HG03280 (cell line): Measurements from ENCODE around the gene ACVRL1.

Source experiments
- ATAC-seq: cut with Tn5 transposase; IDR thresholded peaks from one replicate; pipeline ENCODE4 v1.9.1; 2021; ENCODE audit warnings: mild to moderate bottlenecking, moderate library complexity; ENCODE audit not compliant: unreplicated experiment

The ACVRL1 gene

GRCh38 chr12:51938726-51939125 lies 31.4 kb downstream of the ACVRL1 start:
- ATAC-seq = no peak

GRCh38 chr12:51941011-51941581 lies 33.8 kb downstream of the ACVRL1 start:
- ATAC-seq = no peak

GRCh38 chr12:51941604-51942003 lies 34.3 kb downstream of the ACVRL1 start:
- ATAC-seq = no peak

DNA sequence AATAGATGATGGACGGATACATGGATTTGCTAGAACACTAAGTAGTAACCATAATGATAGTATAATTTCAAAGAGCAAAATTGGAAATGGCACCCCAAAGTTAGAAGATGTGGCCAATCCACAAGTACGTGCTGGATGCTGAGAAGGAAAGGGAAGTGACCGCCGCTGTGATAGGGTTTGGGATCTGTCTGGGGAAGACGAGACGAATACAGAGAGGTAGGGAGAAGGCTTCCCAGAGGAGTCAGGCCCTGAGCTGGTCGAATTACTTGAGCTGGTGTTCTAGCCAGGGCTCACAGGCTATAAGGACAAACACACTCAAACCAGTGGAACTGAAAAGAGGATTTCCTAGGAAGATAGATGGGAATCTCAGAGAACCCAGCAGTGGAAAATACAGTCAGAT lies 34.8 kb downstream of the ACVRL1 start:
- ATAC-seq = no peak

- no peak for ATAC-seq
Measured at GRCh38 chr12:51942501-51943000, 35.2 kb downstream of the ACVRL1 start.

DNA sequence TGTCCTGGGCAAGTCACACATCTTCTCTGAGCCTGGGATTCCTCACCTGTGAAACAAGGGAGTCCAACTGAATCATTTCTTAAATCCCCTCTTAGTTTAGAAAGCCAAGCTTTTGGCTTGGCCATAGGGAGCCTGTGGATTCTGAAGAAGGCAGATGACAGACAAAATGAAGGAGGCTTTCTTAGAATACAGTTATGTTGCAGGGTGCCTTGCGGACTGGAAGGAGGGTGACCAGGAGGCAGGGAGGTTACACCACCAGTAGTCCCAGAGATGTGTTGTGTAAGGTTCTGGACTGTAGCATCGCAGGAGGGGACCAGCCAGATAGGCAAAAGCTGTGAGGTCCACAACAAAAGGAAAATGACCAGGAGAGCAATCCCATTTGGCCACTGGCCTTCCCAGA lies 36.0 kb downstream of the ACVRL1 start:
- no peak for ATAC-seq

- no peak for ATAC-seq
Measured at GRCh38 chr12:51944608-51945233, 37.4 kb downstream of the ACVRL1 start.

- no peak for ATAC-seq
Measured at GRCh38 chr12:51947246-51947996, 40.1 kb downstream of the ACVRL1 start.

GRCh38 chr12:51948066-51948465 lies 40.8 kb downstream of the ACVRL1 start:
- no peak for ATAC-seq

DNA sequence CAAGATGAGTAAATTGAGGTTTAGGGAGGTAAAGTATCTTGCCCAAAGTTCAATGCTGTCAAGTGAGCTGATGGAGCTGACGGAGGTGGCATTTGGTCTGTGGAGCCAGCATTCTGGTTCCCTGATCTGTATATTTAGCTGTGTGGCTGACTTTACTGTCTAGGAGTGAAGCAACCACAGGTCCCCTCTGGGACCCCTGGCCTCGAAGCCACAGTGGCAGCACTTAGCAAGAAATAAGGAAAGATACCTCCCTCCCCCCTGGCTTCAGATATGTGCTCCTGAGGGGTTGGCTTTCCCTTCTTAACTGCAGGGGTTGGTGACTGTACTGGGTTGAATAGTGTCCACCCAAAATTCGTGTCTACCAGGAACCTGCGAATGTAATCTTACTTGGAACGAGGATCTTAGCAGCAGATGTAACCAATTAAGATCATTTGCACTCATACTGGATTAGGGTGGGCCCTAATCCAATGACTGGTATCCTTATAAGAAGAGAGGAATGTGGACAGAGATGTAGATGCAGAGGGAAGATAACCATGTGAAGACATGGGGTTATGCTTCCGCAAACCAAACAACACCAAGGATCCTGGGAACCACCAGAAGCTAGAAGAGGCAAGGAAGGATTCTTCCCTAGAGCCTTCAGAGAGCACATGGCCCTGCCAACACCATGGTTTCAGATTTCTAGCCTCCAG lies 42.2 kb downstream of the ACVRL1 start:
- ATAC-seq = no peak

DNA sequence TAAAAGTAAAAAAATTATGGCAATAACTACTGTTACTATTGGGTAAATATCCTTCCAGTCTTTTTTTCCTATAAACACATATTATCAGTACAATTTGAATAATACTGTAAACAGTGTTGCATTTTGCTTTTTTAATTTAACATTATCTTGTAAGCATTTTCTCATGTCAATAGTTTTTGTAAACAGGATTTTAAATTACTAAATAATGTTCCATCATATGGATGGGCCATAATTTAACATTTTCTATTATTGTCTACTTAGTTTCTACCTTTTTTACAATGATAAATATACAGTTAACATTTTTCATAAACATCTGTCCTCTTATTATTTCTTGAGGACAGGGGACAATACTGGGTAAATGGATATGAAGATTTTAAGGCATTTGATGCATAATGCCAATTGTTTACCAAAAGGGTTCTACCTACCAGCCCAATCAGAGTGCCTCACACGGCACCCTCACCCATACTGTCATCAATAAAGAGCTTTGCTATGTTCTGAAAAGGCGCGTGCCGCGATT lies 43.4 kb downstream of the ACVRL1 start:
- ATAC-seq = no peak

GRCh38 chr12:51951199-51951842 lies 44.0 kb downstream of the ACVRL1 start, which contains the start of gene ACVR1B:
ACVR1B (plus strand) TSS chr12:51951699; CDS start chr12:51951744, 45 bp downstream.
- ATAC-seq = peak; percentile 93

- no peak for ATAC-seq
Measured at GRCh38 chr12:51951843-51952722, 44.8 kb downstream of the ACVRL1 start.

DNA sequence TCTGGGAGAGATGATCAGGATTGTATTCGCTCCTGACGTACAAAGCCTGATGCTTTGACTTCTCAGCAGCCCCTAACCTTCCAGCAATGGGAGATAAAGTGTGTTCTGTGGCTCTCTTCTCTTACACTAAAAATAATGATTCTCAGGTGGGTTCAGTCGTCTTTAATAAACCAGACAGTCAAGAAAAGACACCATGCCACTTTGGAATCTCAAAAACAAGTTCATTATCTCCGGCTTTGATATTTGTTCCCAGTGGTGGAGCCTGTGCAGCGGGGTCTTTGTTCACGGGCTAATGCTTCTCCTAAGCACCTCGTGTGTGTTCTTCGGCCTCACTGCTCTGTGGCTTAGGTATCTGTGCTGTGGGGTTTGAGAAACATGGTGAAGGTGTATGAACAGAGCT lies 45.8 kb downstream of the ACVRL1 start:
- ATAC-seq = no peak

DNA sequence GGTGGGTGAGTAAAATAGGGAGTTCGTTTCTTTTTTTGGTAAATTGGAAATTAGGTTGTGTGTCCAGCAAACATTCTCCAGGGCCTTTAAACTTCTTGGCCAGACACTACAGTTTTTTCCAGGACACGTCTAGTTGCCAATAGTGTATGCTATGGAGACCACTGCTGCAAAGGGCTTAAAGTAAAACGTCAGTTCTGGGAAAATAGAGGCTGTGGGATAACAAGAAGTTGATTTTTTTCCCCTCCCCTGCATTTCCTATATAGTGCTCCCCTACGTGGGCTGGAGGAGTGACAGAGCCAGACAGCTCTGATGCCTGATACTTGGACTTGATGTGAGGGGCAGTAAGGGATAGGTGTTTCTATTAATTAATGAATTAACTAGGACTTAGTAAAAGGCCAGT lies 46.6 kb downstream of the ACVRL1 start:
- ATAC-seq = no peak

GRCh38 chr12:51954561-51955361 lies 47.5 kb downstream of the ACVRL1 start:
- no peak for ATAC-seq

GRCh38 chr12:51955702-51956101 lies 48.4 kb downstream of the ACVRL1 start:
- no peak for ATAC-seq

- no peak for ATAC-seq
Measured at GRCh38 chr12:51958542-51958941, 51.2 kb downstream of the ACVRL1 start.

DNA sequence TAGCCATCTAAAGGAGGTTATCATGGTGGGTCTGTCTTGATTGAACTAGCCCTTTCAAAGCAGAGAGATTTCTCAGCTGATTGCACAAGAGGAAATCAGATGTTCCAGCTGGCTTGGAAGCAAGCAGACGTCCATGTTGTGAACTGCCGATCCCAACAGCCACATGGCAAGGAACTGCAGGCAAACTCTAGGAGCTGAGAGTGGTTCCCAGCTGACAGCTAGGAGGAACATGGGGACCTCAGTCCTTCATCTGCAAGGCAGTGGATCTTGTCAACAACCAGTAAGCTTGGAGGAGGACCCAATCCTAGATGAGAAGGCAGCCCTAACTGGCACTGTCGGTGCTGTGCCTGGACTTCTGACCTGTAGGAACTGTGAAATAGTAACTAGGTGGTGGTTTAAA lies 51.9 kb downstream of the ACVRL1 start:
- no peak for ATAC-seq
